IPS DF 6.9 (cell line): ENCODE results near the gene RAD51B.

Experiments
- DNase-seq: peaks from one replicate; pipeline ENCODE4 v3.0.0-alpha.2; 2013; ENCODE audit warnings: low read depth, low spot score
- H3K27ac ChIP-seq: one replicate; pipeline ENCODE4 v1.5.1; 2013; ENCODE audit warnings: low read length, control low read depth
- H3K27me3 ChIP-seq: 2 replicates; pipeline ENCODE4 v1.6.1; 2013; ENCODE audit warnings: mild to moderate bottlenecking, low read length; ENCODE audit not compliant: control insufficient read depth, insufficient read depth
- H3K36me3 ChIP-seq: 2 replicates; pipeline ENCODE4 v1.6.1; 2013; ENCODE audit warnings: low read length; ENCODE audit not compliant: control insufficient read depth, insufficient read depth
- H3K4me1 ChIP-seq: 2 replicates; pipeline ENCODE4 v1.6.1; 2013; ENCODE audit warnings: low read length; ENCODE audit not compliant: control insufficient read depth, insufficient read depth
- H3K4me3 ChIP-seq: 2 replicates; pipeline ENCODE4 v1.5.1; 2013; ENCODE audit warnings: mild to moderate bottlenecking, low read length
- H3K9me3 ChIP-seq: 2 replicates; pipeline ENCODE4 v1.6.1; 2013; ENCODE audit warnings: low read length, inconsistent platforms; ENCODE audit not compliant: control insufficient read depth, insufficient read depth
- WGBS: extraction: QIAGEN DNeasy Blood & Tissue Kit; methylation state at CpG from one replicate; pipeline ENCODE4 v1.1.7; 2013; ENCODE audit warnings: mixed read lengths, missing lambda C conversion rate; ENCODE audit not compliant: insufficient read length, insufficient coverage; 5-methylcytosine and 5-hydroxymethylcytosine counted together

RAD51B gene

DNA sequence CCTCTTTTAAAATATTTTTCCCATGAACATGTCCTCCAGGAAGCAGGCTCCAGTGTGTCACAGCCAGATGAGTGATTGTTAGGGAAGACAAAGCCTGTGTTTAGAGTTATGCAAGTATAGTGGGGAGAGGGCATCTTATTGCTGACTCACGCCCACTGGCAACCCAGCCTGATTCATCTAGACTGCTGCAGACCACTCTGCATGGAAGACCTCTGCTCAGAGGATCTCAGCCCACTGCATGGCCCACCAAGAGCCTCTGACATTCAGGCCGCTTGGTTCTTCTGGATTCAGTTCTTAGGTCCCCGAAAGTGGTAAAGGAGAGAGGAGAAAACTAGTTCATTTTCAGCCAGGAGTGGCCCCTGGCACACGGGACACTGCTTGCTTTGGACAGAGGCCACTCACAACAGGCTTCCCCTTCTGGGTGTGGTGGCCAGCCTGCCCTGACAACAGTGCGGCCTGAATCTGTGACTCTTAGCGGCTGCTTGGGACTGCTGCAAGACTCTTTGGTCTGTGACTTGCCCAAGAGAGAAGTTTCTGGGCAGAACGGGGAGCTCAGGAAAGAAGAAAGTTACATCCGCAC, 707.0 kb downstream of the RAD51B start:
- no peak overlapping the region for H3K27ac ChIP-seq
- H3K4me3 ChIP-seq = no peak overlapping the region
- no peaks in the 10 kb centered on the region for H3K4me1 ChIP-seq
- no peak for DNase-seq
- H3K36me3 ChIP-seq = no peaks in the 10 kb centered on the region
- no peaks in the 10 kb centered on the region for H3K27me3 ChIP-seq
- H3K9me3 ChIP-seq = no peaks in the 10 kb centered on the region
- no CpG with 5 or more reads among the region's 8 CpGs for WGBS

- no peak for DNase-seq
- Histone ChIP-seq H3K27ac (no peak overlapping the region), H3K27me3 (no peaks in the 10 kb centered on the region), H3K4me1 (no peaks in the 10 kb centered on the region), H3K9me3 (no peaks in the 10 kb centered on the region), H3K36me3 (no peaks in the 10 kb centered on the region), H3K4me3 (no peak overlapping the region)
- WGBS = no CpG with 5 or more reads among the region's 1 CpG
These were observed 707.8 kb downstream of the RAD51B start for GRCh38 chr14:68527329-68527851.

DNA sequence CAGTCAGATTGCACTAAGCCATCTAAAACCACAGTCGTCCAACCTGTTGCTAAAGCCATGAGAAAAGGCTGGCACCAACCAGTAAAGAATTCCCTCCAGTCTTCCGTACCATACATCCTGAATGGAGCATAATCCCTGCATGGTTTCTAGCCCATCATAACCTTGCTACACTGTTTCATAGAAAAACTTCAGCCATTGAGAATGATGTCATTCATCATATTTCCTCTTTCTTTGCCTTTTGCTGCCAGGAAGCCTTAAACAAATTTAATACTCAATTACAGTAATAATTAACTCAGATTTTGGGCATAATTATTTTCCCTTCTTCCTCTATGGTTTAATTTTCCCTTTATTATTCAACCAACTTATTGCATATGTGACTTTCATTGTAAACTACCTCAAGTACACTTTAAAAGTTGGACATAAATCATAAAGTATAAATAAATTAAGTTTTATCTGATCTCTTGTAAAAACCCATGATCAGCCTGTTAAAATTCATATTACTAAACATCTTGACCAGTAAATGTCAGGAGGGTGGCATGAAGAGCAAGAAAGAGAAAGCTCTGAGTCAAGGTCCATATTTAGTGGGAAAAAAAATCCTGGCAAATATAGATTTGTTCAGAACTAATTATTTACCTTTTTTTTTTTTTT, 708.6 kb downstream of the RAD51B start:
- Histone ChIP-seq H3K9me3 (no peaks in the 10 kb centered on the region), H3K4me1 (no peaks in the 10 kb centered on the region), H3K36me3 (no peaks in the 10 kb centered on the region), H3K27ac (no peak overlapping the region), H3K4me3 (no peak overlapping the region), H3K27me3 (no peaks in the 10 kb centered on the region)
- DNase-seq = no peak
- no CpG with 5 or more reads among the region's 2 CpGs for WGBS

GRCh38 chr14:68530443-68530842, 710.9 kb downstream of the RAD51B start:
- no CpG with 5 or more reads among the region's 1 CpG for WGBS
- Histone ChIP-seq H3K27ac (no peak overlapping the region), H3K4me3 (no peak overlapping the region), H3K27me3 (no peaks in the 10 kb centered on the region), H3K36me3 (no peaks in the 10 kb centered on the region), H3K4me1 (no peaks in the 10 kb centered on the region), H3K9me3 (no peaks in the 10 kb centered on the region)
- no peak for DNase-seq

DNA sequence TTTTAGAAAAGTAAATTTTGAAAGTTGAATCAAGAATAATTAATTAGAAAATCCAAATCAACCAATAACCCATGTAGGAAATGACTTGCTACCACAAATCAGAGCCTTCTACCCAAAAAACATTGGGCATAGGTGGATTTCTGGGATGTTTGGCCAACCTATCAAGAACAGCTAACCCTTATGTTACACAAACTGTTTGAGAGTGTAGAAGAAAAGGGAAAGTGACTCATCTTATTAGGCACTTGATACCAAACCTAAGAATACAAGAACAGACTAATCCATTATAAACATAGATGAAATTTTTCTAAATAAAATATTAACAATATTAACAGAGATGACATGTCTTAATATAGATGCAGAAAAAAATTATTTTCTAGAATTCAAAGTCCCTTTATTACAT, 712.9 kb downstream of the RAD51B start:
- DNase-seq = no peak
- H3K4me1 ChIP-seq = no peaks in the 10 kb centered on the region
- no peak overlapping the region for H3K4me3 ChIP-seq
- no peaks in the 10 kb centered on the region for H3K36me3 ChIP-seq
- no peak overlapping the region for H3K27ac ChIP-seq
- no peaks in the 10 kb centered on the region for H3K9me3 ChIP-seq
- H3K27me3 ChIP-seq = no peaks in the 10 kb centered on the region

DNA sequence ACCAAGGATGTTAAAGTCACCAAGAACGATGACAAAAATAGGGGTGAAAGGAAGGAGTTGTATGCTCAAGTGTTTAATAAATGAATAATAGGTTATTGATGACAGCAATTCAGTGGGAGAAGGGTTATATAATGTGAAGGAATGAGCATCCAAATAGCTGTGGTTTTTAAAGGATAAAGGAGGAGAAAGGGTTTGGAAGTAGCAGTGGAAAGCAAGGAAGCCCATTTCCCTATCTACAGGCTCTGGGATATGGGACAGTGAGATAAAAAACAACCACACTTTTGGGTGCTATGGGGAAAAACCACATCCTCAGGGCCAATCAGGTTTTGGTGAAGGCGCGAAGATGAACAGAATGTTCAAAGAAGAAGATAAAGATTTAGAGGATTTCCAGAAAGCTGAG, 714.7 kb downstream of the RAD51B start:
- Histone ChIP-seq H3K4me3 (no peak overlapping the region), H3K36me3 (no peaks in the 10 kb centered on the region), H3K27ac (no peak overlapping the region), H3K9me3 (no peaks in the 10 kb centered on the region), H3K27me3 (no peaks in the 10 kb centered on the region), H3K4me1 (no peaks in the 10 kb centered on the region)
- WGBS = no CpG with 5 or more reads among the region's 3 CpGs
- no peak for DNase-seq

DNA sequence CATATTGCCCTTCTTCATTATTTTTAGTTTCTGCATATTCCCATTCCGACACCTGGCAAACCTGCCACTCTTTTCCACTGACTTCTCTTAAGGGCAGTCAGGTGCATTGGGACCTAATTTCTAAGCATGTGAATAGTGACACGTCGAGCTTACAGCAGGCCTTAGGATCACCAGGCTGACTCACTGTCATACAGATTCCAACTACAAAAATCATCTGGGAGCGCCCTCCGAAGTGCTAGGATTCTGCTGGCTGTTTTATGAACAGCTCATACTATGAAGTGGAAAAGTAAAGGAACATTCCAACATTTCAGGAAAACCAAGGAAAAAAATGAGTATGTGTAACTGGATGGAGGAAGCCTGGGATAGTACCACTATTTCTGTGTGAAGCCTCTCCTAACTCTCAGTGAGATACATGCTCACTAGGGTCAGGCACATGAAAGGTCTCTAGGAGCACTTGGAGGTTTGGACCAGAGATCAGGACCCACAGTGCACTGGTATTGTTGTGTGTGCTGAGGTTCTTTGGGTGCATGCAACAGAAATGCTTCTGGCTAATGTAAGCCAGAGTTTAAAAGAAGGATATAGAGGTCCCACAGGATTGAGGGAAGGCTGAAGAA, 715.9 kb downstream of the RAD51B start:
- Histone ChIP-seq H3K27ac (no peak overlapping the region), H3K9me3 (no peaks in the 10 kb centered on the region), H3K4me3 (no peak overlapping the region), H3K36me3 (no peaks in the 10 kb centered on the region), H3K27me3 (no peaks in the 10 kb centered on the region), H3K4me1 (no peaks in the 10 kb centered on the region)
- no peak for DNase-seq
- no CpG with 5 or more reads among the region's 5 CpGs for WGBS

DNA sequence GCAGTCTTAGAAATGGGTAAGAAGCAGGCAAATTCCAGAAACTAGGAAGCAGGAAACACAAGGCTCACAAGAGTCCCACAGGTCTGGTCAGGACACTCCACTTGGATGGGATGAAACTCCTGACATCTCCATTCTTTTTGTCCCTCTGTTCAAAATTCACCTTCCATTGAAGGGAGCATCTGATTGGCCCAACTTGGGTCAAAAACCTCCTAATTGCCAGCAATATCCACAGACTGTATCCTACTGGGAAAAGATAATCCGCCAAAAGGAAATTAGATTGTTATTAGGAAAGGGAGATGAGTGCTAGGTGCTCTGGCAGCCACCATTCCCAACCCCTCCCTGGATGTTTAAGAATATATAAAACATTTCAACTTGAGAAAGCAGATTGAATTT, 716.4 kb downstream of the RAD51B start:
- Histone ChIP-seq H3K9me3 (no peaks in the 10 kb centered on the region), H3K36me3 (no peaks in the 10 kb centered on the region), H3K4me3 (no peak overlapping the region), H3K27me3 (no peaks in the 10 kb centered on the region), H3K27ac (no peak overlapping the region), H3K4me1 (no peaks in the 10 kb centered on the region)
- no CpG with 5 or more reads among the region's 1 CpG for WGBS
- DNase-seq = no peak

GRCh38 chr14:68538639-68539038, 719.1 kb downstream of the RAD51B start:
- no CpG with 5 or more reads among the region's 2 CpGs for WGBS
- H3K4me1 ChIP-seq = no peaks in the 10 kb centered on the region
- H3K27ac ChIP-seq = no peak overlapping the region
- H3K9me3 ChIP-seq = no peaks in the 10 kb centered on the region
- no peaks in the 10 kb centered on the region for H3K36me3 ChIP-seq
- no peaks in the 10 kb centered on the region for H3K27me3 ChIP-seq
- no peak overlapping the region for H3K4me3 ChIP-seq
- no peak for DNase-seq

- no peak for DNase-seq
- Histone ChIP-seq H3K27me3 (no peaks in the 10 kb centered on the region), H3K27ac (no peak overlapping the region), H3K4me3 (no peak overlapping the region), H3K36me3 (no peaks in the 10 kb centered on the region), H3K4me1 (no peaks in the 10 kb centered on the region), H3K9me3 (no peaks in the 10 kb centered on the region)
- no CpG with 5 or more reads among the region's 6 CpGs for WGBS
These were observed 719.7 kb downstream of the RAD51B start for GRCh38 chr14:68539241-68539737.
